Neural crest cell (in vitro differentiated cells): Measurements from ENCODE around the gene FAM171A2. TPM values are rescaled to one million over a fixed set of nuclear protein-coding genes. Genes with fewer than 3 reads are reported as not detected.

Experiments
- DNase-seq: peaks from one replicate; pipeline ENCODE4 v3.0.0; 2021; ENCODE audit warnings: low read depth, mixed read lengths, low spot score
- H3K27ac Mint-ChIP-seq: one replicate; pipeline ENCODE4 v1.8.0; 2021; ENCODE audit warnings: mild to moderate bottlenecking, mixed read lengths; ENCODE audit not compliant: unreplicated experiment
- H3K27me3 Mint-ChIP-seq: 2 replicates; pipeline ENCODE4 v1.8.0; 2021; ENCODE audit warnings: low read depth, mild to moderate bottlenecking, mixed read lengths
- H3K36me3 Mint-ChIP-seq: 2 replicates; pipeline ENCODE4 v1.8.0; 2021; ENCODE audit warnings: low read depth, mild to moderate bottlenecking, mixed read lengths
- H3K4me1 Mint-ChIP-seq: 2 replicates; pipeline ENCODE4 v1.8.0; 2021; ENCODE audit warnings: mixed read lengths
- H3K4me3 Mint-ChIP-seq: one replicate; pipeline ENCODE4 v1.8.0; 2021; ENCODE audit warnings: mild to moderate bottlenecking, mixed read lengths
- H3K9me3 Mint-ChIP-seq: 2 replicates; pipeline ENCODE4 v1.8.0; 2021; ENCODE audit warnings: mixed read lengths
- total RNA-seq: library from RNA; stranded (reverse); gene quantifications from 2 replicates; pipeline ENCODE4 v1.2.1, GENCODE V29; 2021
- TF ChIP-seq, protein P1 (sequence below): fragments of 200-600 bp; sonication (generic); conservative IDR thresholded peaks from 2 replicates; pipeline ENCODE4 v1.5.0; 2021; ENCODE audit warnings: antibody characterized with exemption, mild to moderate bottlenecking

FAM171A2 gene
- total RNA-seq, 1 donor from 2014 or later: 51.9 TPM

DNA sequence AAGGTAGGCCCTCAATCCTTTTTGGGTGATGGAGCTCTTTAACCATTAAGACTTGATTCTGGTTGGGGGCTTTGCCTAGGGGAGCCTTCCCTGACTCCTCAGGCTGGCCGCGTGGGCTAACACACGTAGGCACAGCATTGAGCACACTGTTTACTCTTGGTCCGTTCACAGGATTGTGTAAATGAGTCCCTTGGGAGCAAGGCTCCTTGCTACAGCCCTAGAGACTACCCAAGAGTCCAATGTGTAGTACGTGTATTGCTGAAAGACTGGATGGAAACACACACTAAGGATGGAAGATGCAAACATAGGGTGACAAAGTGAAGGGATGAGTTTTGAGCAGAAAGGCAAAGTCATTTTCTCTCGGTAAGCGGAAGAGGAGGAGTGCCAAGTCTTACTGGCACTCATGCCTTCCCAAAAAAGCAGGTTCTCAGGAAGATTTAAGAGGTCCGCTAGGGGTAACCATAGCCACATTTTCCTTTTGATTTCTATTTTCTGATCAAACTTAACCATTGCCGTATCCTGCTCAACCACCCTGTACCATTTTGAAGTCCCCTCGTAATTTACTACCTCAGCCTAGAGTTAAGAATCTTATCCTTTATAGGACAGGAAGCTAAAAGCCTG lies 26.7 kb upstream of the FAM171A2 start:
- H3K36me3 Mint-ChIP-seq: no peaks in the 10 kb centered on the region
- TF ChIP-seq, protein P1, sequence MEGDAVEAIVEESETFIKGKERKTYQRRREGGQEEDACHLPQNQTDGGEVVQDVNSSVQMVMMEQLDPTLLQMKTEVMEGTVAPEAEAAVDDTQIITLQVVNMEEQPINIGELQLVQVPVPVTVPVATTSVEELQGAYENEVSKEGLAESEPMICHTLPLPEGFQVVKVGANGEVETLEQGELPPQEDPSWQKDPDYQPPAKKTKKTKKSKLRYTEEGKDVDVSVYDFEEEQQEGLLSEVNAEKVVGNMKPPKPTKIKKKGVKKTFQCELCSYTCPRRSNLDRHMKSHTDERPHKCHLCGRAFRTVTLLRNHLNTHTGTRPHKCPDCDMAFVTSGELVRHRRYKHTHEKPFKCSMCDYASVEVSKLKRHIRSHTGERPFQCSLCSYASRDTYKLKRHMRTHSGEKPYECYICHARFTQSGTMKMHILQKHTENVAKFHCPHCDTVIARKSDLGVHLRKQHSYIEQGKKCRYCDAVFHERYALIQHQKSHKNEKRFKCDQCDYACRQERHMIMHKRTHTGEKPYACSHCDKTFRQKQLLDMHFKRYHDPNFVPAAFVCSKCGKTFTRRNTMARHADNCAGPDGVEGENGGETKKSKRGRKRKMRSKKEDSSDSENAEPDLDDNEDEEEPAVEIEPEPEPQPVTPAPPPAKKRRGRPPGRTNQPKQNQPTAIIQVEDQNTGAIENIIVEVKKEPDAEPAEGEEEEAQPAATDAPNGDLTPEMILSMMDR: no peak
- H3K9me3 Mint-ChIP-seq: no peaks in the 10 kb centered on the region
- peaks cover 12% of the 10 kb centered on the region for H3K27me3 Mint-ChIP-seq
- H3K4me1 Mint-ChIP-seq: peaks cover 9% of the 10 kb centered on the region
- no peak for DNase-seq
- H3K27ac Mint-ChIP-seq: no peak overlapping the region
- H3K4me3 Mint-ChIP-seq: no peak overlapping the region

DNA sequence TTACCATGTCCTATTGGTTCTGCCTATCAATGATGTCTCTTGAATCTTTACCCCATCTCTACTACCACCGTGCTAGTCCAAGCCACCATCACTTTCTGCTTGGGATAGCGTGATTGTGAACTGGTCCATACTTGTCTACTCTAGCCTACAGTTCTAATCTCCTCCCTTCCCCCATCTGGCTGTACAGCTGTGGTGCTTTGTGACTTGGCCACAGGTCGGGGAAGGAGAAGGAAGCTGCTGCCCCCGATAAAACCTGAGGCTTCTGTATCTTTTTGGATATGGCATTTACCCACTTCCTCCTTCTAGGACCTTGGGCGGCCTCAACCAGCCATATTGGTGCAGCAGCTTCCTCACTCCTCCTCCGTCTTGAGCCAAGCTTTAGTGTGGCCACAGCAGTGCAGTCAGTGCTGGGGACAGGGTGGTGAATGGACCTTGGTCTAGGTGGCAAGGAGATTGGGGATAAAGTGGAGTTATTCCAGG lies 26.1 kb upstream of the FAM171A2 start:
- TF ChIP-seq, protein P1: no peak
- Mint-ChIP-seq H3K4me3 (peak overlapping the region; percentile 56), H3K9me3 (no peaks in the 10 kb centered on the region), H3K27ac (no peak overlapping the region), H3K27me3 (peaks cover 16% of the 10 kb centered on the region), H3K36me3 (no peaks in the 10 kb centered on the region), H3K4me1 (peaks cover 12% of the 10 kb centered on the region)
- no peak for DNase-seq

DNA sequence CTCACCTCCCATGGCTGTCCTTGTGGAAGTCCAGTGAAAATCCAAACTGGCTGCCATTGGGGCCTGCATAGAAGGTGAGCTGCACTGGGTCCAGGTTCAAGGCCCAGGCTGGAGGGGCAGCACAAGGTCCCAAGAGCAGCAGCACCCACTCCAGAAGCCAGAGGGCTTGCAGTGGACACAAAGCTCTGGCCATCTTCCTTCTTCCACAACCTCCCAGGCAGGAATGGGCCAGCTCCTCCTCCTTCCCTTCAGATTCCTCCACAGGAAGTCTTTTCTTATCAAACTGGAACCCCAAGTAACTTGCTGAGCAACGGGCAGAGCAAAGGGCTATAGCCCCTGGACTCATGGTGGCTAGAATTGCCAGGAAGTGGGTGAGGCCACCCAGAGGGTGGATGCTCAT lies 25.6 kb upstream of the FAM171A2 start, which contains the start of gene ITGA2B:
TSS of gene ITGA2B (minus strand) at position 369 of the 400 bp plus-strand sequence. CDS start at position 193, 176 bp downstream.
- no peak for DNase-seq
- Mint-ChIP-seq H3K9me3 (no peaks in the 10 kb centered on the region), H3K4me3 (peak within 1 kb of the TSS; percentile 56), H3K36me3 (no peaks in the 10 kb centered on the region), H3K4me1 (peaks cover 17% of the 10 kb centered on the region), H3K27me3 (peaks cover 21% of the 10 kb centered on the region), H3K27ac (no peak within 1 kb of the TSS)
- TF ChIP-seq, protein P1: no peak

DNA sequence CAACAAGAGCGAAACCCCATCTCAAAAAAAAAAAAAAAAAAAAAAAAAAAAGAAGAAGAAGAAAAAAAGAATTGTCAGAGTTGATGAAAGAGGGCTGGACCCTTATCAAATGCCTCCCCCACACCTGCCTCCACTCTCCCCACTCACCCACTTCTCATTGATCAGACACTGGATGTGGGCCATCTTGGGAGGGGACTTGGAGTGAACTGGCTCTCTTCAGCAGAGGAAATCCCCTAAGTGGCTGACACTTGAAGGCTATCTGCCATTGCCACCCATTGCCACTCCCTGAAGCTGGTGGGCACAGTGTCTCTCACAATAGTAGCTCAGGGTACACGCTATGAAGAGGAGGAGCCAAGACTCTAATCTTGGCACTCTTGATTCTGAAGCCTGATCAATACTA lies 24.2 kb upstream of the FAM171A2 start:
- Mint-ChIP-seq H3K9me3 (no peaks in the 10 kb centered on the region), H3K4me3 (peak overlapping the region; percentile 75), H3K4me1 (peaks cover 18% of the 10 kb centered on the region), H3K36me3 (no peaks in the 10 kb centered on the region), H3K27ac (no peak overlapping the region), H3K27me3 (peaks cover 35% of the 10 kb centered on the region)
- DNase-seq: no peak
- TF ChIP-seq, protein P1: no peak

DNA sequence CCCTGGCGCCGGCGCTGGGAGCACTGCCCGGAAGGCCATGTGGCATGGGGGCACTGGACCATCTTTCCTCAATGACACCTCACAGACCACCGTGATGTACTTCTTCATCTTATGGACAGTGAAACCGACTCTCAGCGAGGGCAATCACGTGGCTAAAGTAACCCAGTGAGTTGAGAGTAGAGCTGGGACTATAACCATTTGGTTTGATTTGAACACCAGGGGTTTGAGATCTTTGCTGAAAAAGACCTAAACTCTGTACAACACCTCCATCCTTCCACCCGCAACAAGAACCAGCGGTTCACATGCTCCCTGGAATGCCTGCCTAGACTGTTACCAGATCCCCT lies 22.5 kb upstream of the FAM171A2 start:
- Mint-ChIP-seq H3K4me1 (peaks cover 24% of the 10 kb centered on the region), H3K36me3 (no peaks in the 10 kb centered on the region), H3K9me3 (no peaks in the 10 kb centered on the region), H3K27me3 (peaks cover 46% of the 10 kb centered on the region), H3K27ac (no peak overlapping the region), H3K4me3 (peak overlapping the region; percentile 76)
- TF ChIP-seq, protein P1: no peak
- no peak for DNase-seq
